ENCODE data around the gene RNF225. TPM values are rescaled to one million over a fixed set of nuclear protein-coding genes. Genes with fewer than 3 reads are reported as not detected.

Gene RNF225
- total and polyA plus RNA-seq, 2 experiments from 2014 or later, result not detected

DNA sequence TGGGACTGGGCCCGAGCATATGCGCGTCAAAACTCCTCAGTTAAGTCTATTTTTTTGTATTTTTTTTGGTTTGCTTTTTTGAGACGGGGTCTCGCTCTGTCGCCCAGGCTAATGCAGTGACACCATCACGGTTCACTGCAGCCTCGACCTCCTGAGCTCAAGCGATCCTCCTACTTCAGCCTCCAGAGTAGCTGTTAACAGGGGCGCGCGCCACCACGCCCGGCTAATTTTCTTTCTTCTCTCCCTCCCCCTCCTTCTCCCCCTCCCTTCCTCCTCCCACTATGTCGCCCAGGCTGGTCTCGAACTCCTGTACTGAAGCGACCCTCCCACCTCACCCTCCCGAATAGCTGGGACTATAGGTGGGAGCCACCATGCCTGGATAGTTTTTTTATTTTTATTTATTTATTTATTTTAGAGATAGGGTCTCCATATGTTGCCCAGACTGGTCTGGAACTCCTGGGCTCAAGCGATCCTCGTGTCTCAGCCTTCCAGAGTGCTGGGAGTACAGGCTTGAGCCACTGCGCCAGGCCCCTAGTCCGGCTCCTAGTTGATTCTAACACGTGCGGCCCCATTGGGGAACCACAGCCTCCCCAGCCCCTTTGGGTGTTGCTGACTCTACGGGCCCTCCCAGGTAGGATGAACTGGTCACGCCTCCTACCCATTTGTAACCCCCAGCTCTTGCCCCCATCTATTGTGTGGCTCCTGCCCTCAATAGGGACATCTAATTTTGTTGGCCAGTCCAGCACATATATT is 13.8 kb upstream of the RNF225 start:
- peak overlapping the region; percentile 13 for H2AFZ ChIP-seq
- H3K27me3 ChIP-seq, result no peaks in the 10 kb centered on the region
- H3K9me3 ChIP-seq (ENCODE audit: low read depth), result no peaks in the 10 kb centered on the region

DNA sequence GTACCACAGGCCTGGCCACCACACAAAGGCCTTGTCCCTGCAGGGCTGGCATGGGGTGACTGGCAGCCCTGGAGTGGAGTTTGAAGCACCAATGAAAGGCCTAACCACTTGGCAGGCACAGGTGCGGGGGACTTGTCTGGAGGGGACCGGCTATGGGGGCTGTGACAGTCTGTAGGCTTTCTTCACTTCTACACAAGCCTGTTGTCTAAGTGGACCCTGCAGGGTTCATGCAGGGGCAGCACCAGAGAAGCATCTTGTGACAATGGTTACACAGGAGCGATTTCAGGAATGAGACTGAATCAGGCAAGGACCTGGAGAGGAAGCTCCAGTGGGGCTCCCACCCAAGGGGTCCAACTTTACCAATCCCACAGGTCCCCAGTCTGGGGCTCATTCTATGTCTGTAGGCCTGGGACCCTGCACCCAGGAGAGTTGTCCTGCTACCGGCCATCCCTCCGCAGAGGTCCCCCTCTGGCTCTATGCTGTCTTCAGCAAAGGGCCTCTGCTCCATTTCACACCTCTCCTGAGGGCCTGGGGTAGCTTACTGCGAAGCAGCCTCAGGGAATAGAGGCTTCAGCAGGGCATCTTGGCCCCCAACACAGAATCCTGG is 12.4 kb upstream of the RNF225 start:
- no peaks in the 10 kb centered on the region for H3K27me3 ChIP-seq
- H3K4me3 ChIP-seq, result no peak overlapping the region
- H3K4me1 ChIP-seq (ENCODE audit: insufficient read depth), result peaks cover 29% of the 10 kb centered on the region
- H3K79me2 ChIP-seq, result peaks cover 33% of the 10 kb centered on the region
- no peak for DNase-seq (ENCODE audit: low spot score)
- no peak overlapping the region for H3K4me2 ChIP-seq
- no peaks in the 10 kb centered on the region for H3K9me2 ChIP-seq (replicated peaks; ENCODE audit: insufficient read depth)
- no peaks in the 10 kb centered on the region for H3K36me3 ChIP-seq (replicated peaks; ENCODE audit: insufficient read depth, low read depth)
- H3K9me3 ChIP-seq (ENCODE audit: low read depth), result no peaks in the 10 kb centered on the region
- H3K27ac ChIP-seq, result no peak overlapping the region
- TF ChIP-seq EZH2 (IDR thresholded peaks at IDR 0.05; ENCODE audit: borderline replicate concordance) (no peak), EZH2phosphoT487 (IDR thresholded peaks at IDR 0.05; ENCODE audit: low read depth, severe bottlenecking, unreplicated experiment) (no peak)
- TF ChIP-seq, protein P1, sequence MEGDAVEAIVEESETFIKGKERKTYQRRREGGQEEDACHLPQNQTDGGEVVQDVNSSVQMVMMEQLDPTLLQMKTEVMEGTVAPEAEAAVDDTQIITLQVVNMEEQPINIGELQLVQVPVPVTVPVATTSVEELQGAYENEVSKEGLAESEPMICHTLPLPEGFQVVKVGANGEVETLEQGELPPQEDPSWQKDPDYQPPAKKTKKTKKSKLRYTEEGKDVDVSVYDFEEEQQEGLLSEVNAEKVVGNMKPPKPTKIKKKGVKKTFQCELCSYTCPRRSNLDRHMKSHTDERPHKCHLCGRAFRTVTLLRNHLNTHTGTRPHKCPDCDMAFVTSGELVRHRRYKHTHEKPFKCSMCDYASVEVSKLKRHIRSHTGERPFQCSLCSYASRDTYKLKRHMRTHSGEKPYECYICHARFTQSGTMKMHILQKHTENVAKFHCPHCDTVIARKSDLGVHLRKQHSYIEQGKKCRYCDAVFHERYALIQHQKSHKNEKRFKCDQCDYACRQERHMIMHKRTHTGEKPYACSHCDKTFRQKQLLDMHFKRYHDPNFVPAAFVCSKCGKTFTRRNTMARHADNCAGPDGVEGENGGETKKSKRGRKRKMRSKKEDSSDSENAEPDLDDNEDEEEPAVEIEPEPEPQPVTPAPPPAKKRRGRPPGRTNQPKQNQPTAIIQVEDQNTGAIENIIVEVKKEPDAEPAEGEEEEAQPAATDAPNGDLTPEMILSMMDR (IDR thresholded peaks at IDR 0.05; ENCODE audit: poor library complexity), result no peak
- no peak overlapping the region for H2AFZ ChIP-seq
- WGBS (ENCODE audit: low lambda C conversion rate, missing lambda C conversion rate), result 92% methylated on average over 6 of the region's 6 CpGs
- H4K20me1 ChIP-seq (ENCODE audit: insufficient read depth, poor library complexity, severe bottlenecking), result no peaks in the 10 kb centered on the region

More for the DNA sequence above, 13.8 kb upstream of the RNF225 start:
- H3K4me2 ChIP-seq, result peak overlapping the region; percentile 90
- peak overlapping the region; percentile 73 for H3K27ac ChIP-seq
- DNase-seq (ENCODE audit: low spot score), result no peak
- WGBS (ENCODE audit: low lambda C conversion rate, missing lambda C conversion rate), result 60% methylated on average over 16 of the region's 26 CpGs
- peaks cover 24% of the 10 kb centered on the region for H3K79me2 ChIP-seq
- H3K36me3 ChIP-seq (replicated peaks; ENCODE audit: insufficient read depth, low read depth), result no peaks in the 10 kb centered on the region
- H4K20me1 ChIP-seq (ENCODE audit: insufficient read depth, poor library complexity, severe bottlenecking), result no peaks in the 10 kb centered on the region
- peaks cover 25% of the 10 kb centered on the region for H3K4me1 ChIP-seq (ENCODE audit: insufficient read depth)
- H3K9me2 ChIP-seq (replicated peaks; ENCODE audit: insufficient read depth), result no peaks in the 10 kb centered on the region
- TF ChIP-seq EZH2 (IDR thresholded peaks at IDR 0.05; ENCODE audit: borderline replicate concordance) (no peak), EZH2phosphoT487 (IDR thresholded peaks at IDR 0.05; ENCODE audit: low read depth, severe bottlenecking, unreplicated experiment) (no peak)
- TF ChIP-seq, protein P1 (IDR thresholded peaks at IDR 0.05; ENCODE audit: poor library complexity), result no peak
- H3K4me3 ChIP-seq, result peak overlapping the region; percentile 63

DNA sequence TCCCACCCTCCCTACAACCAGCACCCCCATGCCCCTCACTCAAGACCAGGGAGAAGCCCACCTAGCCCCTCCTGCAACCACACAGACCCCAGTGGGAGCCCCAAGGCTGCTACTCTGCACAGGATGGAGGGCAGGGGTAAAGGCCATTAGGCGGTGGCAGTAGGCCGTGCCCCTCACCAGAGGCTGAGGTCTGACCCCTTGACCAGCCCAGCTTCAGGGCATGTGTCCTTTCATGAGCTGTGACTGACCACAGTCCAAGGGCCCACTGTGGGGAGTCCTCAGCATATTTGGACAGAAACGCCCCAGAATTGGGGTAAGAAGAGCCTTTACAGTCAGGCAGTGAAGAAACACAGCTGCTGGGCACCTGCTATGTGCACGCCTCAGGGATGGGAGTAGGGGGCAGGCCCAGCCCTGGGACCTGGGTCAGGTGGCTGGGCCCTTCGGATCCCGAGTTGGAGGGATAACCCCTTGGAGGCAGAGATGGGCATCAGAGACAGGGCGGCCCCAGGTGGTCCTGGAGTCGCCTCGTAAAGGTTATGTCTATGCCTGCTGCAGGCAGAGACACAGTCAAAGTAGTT is 10.1 kb upstream of the RNF225 start:
- Histone ChIP-seq H4K20me1 (ENCODE audit: insufficient read depth, poor library complexity, severe bottlenecking) (no peaks in the 10 kb centered on the region), H3K4me1 (ENCODE audit: insufficient read depth) (peaks cover 24% of the 10 kb centered on the region), H2AFZ (peak overlapping the region; percentile 59), H3K36me3 (replicated peaks; ENCODE audit: insufficient read depth, low read depth) (no peaks in the 10 kb centered on the region), H3K4me3 (no peak overlapping the region), H3K9me2 (replicated peaks; ENCODE audit: insufficient read depth) (no peaks in the 10 kb centered on the region), H3K4me2 (peak overlapping the region; percentile 86), H3K27ac (peak overlapping the region; percentile 99), H3K27me3 (no peaks in the 10 kb centered on the region), H3K9me3 (ENCODE audit: low read depth) (no peaks in the 10 kb centered on the region), H3K79me2 (peaks cover 48% of the 10 kb centered on the region)
- DNase-seq (ENCODE audit: low spot score), result no peak
- WGBS (ENCODE audit: low lambda C conversion rate, missing lambda C conversion rate), result 91% methylated on average over 9 of the region's 9 CpGs
- TF ChIP-seq, protein P1 (IDR thresholded peaks at IDR 0.05; ENCODE audit: poor library complexity), result no peak
- TF ChIP-seq EZH2 (IDR thresholded peaks at IDR 0.05; ENCODE audit: borderline replicate concordance) (no peak), EZH2phosphoT487 (IDR thresholded peaks at IDR 0.05; ENCODE audit: low read depth, severe bottlenecking, unreplicated experiment) (no peak)

All from hepatocyte (in vitro differentiated cells).